ENCODE results near the gene TRIM4. TPM values are rescaled to one million over a fixed set of nuclear protein-coding genes. Genes with fewer than 3 reads are reported as not detected.

Gene TRIM4
- total RNA-seq, 4 donors from 2014 or later = 18.3 to 35.7 (median 22.7) TPM

DNA sequence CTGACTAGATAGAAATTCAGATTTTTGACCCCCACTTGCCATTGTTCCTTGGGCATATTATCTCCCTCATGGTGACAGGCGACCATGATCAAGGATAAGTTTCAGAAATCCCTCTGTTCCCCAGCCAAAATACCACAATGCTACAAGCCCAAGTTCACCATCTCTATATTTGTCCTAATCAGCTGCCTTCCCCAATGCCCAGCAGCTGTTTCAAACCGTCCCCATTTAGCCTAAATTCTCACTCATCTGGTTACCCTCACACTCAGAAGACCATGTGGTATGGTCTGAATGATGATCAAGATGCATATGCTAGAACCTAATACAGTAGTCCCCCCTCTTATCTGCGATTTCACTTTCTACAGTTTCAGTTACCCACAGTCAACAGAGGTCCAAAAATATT, 11.0 kb upstream of the TRIM4 start:
- 88 to 92% methylated on average over 3 of the region's 3 CpGs for WGBS, 2 donors
- no peaks in the 10 kb centered on the region for H3K9me3 ChIP-seq
- no peak overlapping the region for H3K27ac ChIP-seq
- TF ChIP-seq, protein P1, sequence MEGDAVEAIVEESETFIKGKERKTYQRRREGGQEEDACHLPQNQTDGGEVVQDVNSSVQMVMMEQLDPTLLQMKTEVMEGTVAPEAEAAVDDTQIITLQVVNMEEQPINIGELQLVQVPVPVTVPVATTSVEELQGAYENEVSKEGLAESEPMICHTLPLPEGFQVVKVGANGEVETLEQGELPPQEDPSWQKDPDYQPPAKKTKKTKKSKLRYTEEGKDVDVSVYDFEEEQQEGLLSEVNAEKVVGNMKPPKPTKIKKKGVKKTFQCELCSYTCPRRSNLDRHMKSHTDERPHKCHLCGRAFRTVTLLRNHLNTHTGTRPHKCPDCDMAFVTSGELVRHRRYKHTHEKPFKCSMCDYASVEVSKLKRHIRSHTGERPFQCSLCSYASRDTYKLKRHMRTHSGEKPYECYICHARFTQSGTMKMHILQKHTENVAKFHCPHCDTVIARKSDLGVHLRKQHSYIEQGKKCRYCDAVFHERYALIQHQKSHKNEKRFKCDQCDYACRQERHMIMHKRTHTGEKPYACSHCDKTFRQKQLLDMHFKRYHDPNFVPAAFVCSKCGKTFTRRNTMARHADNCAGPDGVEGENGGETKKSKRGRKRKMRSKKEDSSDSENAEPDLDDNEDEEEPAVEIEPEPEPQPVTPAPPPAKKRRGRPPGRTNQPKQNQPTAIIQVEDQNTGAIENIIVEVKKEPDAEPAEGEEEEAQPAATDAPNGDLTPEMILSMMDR (IDR thresholded peaks at IDR 0.05) = no peak
- TF ChIP-seq POLR2A (IDR thresholded peaks at IDR 0.05) = no peak
- H3K27me3 ChIP-seq = peaks cover 0 to 44% (median 0%) of the 10 kb centered on the region in 4 donors
- no peak overlapping the region for H3K4me3 ChIP-seq
- intact Hi-C loops (cut with DNase I) = loop anchor here (10.0 kb wide), 1 partner anchor 54 kb away; no protein-coding TSS in a partner anchor
- H3K36me3 ChIP-seq = no peaks in the 10 kb centered on the region
- no peak for DNase-seq
- H3K4me1 ChIP-seq = peaks cover 7 to 15% (median 11%) of the 10 kb centered on the region in 3 donors

DNA sequence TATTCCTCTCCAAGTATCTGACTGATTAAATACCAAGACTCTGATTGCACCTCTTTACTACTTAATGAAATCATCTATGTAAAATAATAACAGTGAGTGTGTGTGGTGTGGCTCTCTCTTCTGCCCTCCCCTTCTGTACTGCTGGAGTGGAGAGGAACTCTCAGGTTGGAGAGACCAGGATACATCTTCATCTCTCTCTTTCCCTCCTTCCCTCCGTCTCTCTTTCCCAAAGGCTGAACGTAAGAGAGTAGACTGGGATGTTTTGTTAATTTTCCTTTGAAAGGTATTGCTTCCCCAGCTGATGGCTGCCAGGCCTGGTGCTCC, 10.4 kb upstream of the TRIM4 start:
- TF ChIP-seq POLR2A (IDR thresholded peaks at IDR 0.05) = no peak
- TF ChIP-seq, protein P1 (IDR thresholded peaks at IDR 0.05) = no peak
- H3K4me3 ChIP-seq = peak overlapping the region in 3 of 4 donors; percentile 26 to 59 (median 34)
- H3K27ac ChIP-seq = peak overlapping the region in 3 of 4 donors; percentile 4 to 40 (median 18)
- WGBS, 2 donors = 31 to 41% methylated on average over 2 of the region's 2 CpGs
- H3K9me3 ChIP-seq = no peaks in the 10 kb centered on the region
- no peaks in the 10 kb centered on the region for H3K36me3 ChIP-seq
- H3K27me3 ChIP-seq = peaks cover 0 to 39% (median 0%) of the 10 kb centered on the region in 4 donors
- intact Hi-C loops (cut with DNase I) = loop anchor here (10.0 kb wide), 2 partner anchors 55 to 135 kb away; no protein-coding TSS in a partner anchor
- DNase-seq = no peak
- H3K4me1 ChIP-seq = peaks cover 7 to 15% (median 11%) of the 10 kb centered on the region in 3 donors

DNA sequence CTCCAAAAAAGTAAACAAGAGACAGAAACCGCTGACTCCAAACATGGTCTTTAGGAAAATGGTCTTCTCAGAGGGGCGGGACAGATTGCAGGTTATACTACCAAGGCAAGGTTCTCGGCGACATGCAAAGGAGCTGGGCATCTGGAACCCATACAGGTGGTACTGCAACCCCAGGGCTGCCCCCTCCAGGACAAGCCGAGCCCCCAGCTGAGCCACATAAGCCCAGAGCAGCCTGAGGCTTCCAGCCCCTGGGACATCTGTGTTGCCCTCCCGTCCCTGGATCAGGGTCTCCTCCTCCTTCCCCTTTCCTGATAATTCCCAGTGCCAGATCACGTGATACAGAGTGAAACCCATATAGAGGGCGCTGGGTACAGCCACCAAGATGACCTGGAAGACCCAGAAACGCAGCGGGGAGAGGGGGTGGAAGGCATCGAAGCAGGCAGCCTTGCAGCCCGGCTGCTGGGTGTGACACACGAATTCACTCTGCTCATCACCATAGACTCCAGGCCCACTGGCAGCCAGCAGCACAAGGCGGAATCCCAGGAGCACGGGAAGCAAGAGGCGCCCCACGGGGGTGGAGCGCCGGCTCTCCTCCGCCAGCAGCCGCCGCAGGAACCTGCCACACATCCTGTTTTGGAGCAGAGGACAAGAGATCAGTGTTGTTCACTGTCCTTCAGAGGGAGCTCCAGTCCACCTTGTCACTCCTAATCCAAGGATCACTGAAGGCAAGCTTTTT, 9.8 kb upstream of the TRIM4 start, which contains the start of gene GJC3:
TSS of gene GJC3 (minus strand) at position 627 of the 736 bp plus-strand sequence. CDS start at position 627, 0 bp downstream.
- peak within 1 kb of the TSS in 3 of 4 donors; percentile 26 to 59 (median 34) for H3K4me3 ChIP-seq
- no peaks in the 10 kb centered on the region for H3K36me3 ChIP-seq
- 54 to 60% methylated on average over 5 to 6 of the region's 22 CpGs for WGBS, 2 donors
- no peaks in the 10 kb centered on the region for H3K9me3 ChIP-seq
- peak within 1 kb of the TSS in 3 of 4 donors; percentile 4 to 40 (median 18) for H3K27ac ChIP-seq
- peaks cover 7 to 15% (median 11%) of the 10 kb centered on the region in 3 donors for H3K4me1 ChIP-seq
- TF ChIP-seq POLR2A (IDR thresholded peaks at IDR 0.05) = no peak
- TF ChIP-seq, protein P1 (IDR thresholded peaks at IDR 0.05) = peak in 3 of 6 experiments; percentile 19 to 48 (median 39)
- peaks cover 0 to 34% (median 0%) of the 10 kb centered on the region in 4 donors for H3K27me3 ChIP-seq
- intact Hi-C loops (cut with DNase I) = loop anchor here (10.0 kb wide), 1 partner anchor 136 kb away; no protein-coding TSS in a partner anchor
- no peak for DNase-seq

DNA sequence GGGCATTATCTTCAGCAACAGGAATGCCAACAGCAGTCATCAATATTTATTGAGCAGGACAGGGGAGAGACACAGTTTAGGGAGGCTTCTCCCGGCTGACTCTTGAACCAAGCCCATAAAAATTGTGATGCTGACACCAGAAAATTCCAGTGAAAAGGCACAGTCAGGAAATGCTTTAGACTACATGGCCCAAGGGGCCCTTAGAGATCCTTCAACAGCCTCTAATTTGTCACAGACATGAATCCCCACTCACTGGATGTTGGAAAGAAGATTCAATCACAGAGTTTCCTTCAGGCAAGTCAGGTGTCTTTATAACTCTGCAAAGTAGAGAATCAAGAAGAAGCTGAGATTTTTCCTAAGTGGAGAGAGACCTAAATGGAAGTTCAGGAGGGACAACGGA, 8.9 kb upstream of the TRIM4 start:
- Histone ChIP-seq H3K36me3 (no peaks in the 10 kb centered on the region), H3K27me3 (peaks cover 0 to 24% (median 0%) of the 10 kb centered on the region in 4 donors), H3K4me1 (peaks cover 7 to 15% (median 11%) of the 10 kb centered on the region in 3 donors), H3K9me3 (no peaks in the 10 kb centered on the region), H3K4me3 (no peak overlapping the region), H3K27ac (no peak overlapping the region)
- intact Hi-C loops (cut with DNase I) = loop anchor here (10.0 kb wide), 1 partner anchor 137 kb away; no protein-coding TSS in a partner anchor
- 70 to 76% methylated on average over 2 of the region's 2 CpGs for WGBS, 2 donors
- TF ChIP-seq, protein P1 (IDR thresholded peaks at IDR 0.05) = no peak
- no peak for TF ChIP-seq POLR2A (IDR thresholded peaks at IDR 0.05)
- no peak for DNase-seq

DNA sequence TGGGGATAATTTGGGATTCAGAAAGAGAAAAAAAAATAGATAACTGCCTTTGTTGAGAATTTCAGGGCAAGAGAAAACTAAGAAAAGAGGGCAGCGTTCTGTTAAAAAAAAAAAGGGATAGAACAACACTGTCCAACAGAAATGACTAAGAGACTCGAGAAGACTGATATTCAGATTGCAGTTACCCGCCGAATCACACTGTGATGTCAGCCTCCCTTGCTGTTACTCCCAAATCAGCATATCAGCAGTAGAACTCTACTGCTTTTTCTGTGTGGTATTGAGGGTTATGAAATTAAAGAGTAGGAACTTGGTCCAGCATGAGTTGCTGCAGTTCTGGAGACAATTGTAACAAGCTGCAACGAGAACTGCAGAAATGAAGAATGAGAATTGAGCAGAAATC, 8.2 kb upstream of the TRIM4 start:
- no peak overlapping the region for H3K27ac ChIP-seq
- no peaks in the 10 kb centered on the region for H3K36me3 ChIP-seq
- no peak for DNase-seq
- H3K27me3 ChIP-seq = peaks cover 0 to 21% (median 0%) of the 10 kb centered on the region in 4 donors
- 67 to 70% methylated on average over 5 of the region's 5 CpGs for WGBS, 2 donors
- H3K4me3 ChIP-seq = no peak overlapping the region
- intact Hi-C loops (cut with DNase I) = loop anchor here (10.0 kb wide), 1 partner anchor 137 kb away; no protein-coding TSS in a partner anchor
- peaks cover 7 to 15% (median 11%) of the 10 kb centered on the region in 3 donors for H3K4me1 ChIP-seq
- no peaks in the 10 kb centered on the region for H3K9me3 ChIP-seq
- TF ChIP-seq, protein P1 (IDR thresholded peaks at IDR 0.05) = no peak
- TF ChIP-seq POLR2A (IDR thresholded peaks at IDR 0.05) = no peak

Measured in esophagus squamous epithelium (tissue), 5 donors.